Natural killer cell (primary cell): Measurements from ENCODE around the gene A2ML1. TPM values are rescaled to one million over a fixed set of nuclear protein-coding genes. Genes with fewer than 3 reads are reported as not detected.

Experiments
- ATAC-seq, 3 donors: fragments of 150-1000 bp in 2 of 3; fragments of 200-7000 bp in 1 of 3; cut with Tn5 transposase; 1 replicate in 1 of 3; 2 replicates in 2 of 3; pipeline ENCODE4 v1.10.0; 2021; ENCODE audit warnings: mild to moderate bottlenecking in 2 of 3, moderate library complexity in 2 of 3
- DNase-seq, 2 donors: peaks; one replicate each; pipeline versions ENCODE4 v3.0.0 to v3.0.0-alpha.2; 2013 to 2021; ENCODE audit warnings: mixed read lengths in 1 of 2
- H3K27ac ChIP-seq: one replicate; pipeline ENCODE4 v1.5.1; 2013; ENCODE audit warnings: mild to moderate bottlenecking, low read length
- H3K27me3 ChIP-seq: one replicate; pipeline ENCODE4 v1.6.1; 2013; ENCODE audit warnings: low read length; ENCODE audit not compliant: control insufficient read depth, insufficient read depth
- H3K36me3 ChIP-seq: one replicate; pipeline ENCODE4 v1.6.1; 2013; ENCODE audit warnings: low read length; ENCODE audit not compliant: control insufficient read depth, insufficient read depth
- H3K4me1 ChIP-seq: one replicate; pipeline ENCODE4 v1.6.1; 2013; ENCODE audit warnings: low read length; ENCODE audit not compliant: control insufficient read depth, insufficient read depth
- H3K4me3 ChIP-seq: one replicate; pipeline ENCODE4 v1.5.1; 2013; ENCODE audit warnings: low read length
- H3K9me3 ChIP-seq: one replicate; pipeline ENCODE4 v1.6.1; 2013; ENCODE audit warnings: low read length; ENCODE audit not compliant: control insufficient read depth, insufficient read depth
- H3K27ac Mint-ChIP-seq, 2 donors: one replicate each; pipeline ENCODE4 v1.8.0; 2022; ENCODE audit warnings: mild to moderate bottlenecking in 2 of 2, mixed read lengths in 2 of 2, moderate library complexity in 1 of 2
- H3K27me3 Mint-ChIP-seq, 2 donors: one replicate each; pipeline ENCODE4 v1.8.0; 2022; ENCODE audit warnings: low read depth in 2 of 2, mixed read lengths in 2 of 2
- H3K36me3 Mint-ChIP-seq: one replicate; pipeline ENCODE4 v1.8.0; 2022; ENCODE audit warnings: mixed read lengths
- H3K4me1 Mint-ChIP-seq, 2 donors: one replicate each; pipeline ENCODE4 v1.8.0; 2022; ENCODE audit warnings: mixed read lengths in 2 of 2
- H3K4me3 Mint-ChIP-seq: one replicate; pipeline ENCODE4 v1.8.0; 2022; ENCODE audit warnings: mild to moderate bottlenecking, moderate library complexity, mixed read lengths
- H3K9me3 Mint-ChIP-seq, 2 donors: one replicate each; pipeline ENCODE4 v1.8.0; 2022; ENCODE audit warnings: mixed read lengths in 2 of 2
- WGBS: methylation state at CpG from one replicate; pipeline ENCODE4 v1.1.7; 2013; ENCODE audit warnings: missing lambda C conversion rate; ENCODE audit not compliant: insufficient coverage; 5-methylcytosine and 5-hydroxymethylcytosine counted together
- intact Hi-C: fragments of 100-400 bp; cut with micrococcal nuclease; formaldehyde crosslinking; loops from one replicate; pipeline ENCODE4 v1.14.2; 2022
- total RNA-seq, 4 donors: library from RNA; stranded (reverse); fragments of 120-200 nt in 1 of 4; gene quantifications; one replicate each; pipeline versions ENCODE4 v1.2.3 to v1.2.4, GENCODE V29; 2013 to 2022
- TF ChIP-seq, protein P1 (sequence below): fragments of 200-600 bp; IDR thresholded peaks from one replicate; pipeline ENCODE4 v1.8.0; 2022; ENCODE audit warnings: antibody characterized with exemption

The A2ML1 gene
- total RNA-seq, 3 donors from 2014 or later (not counting 1 experiment from before 2014, with no cell fraction given): not detected

DNA sequence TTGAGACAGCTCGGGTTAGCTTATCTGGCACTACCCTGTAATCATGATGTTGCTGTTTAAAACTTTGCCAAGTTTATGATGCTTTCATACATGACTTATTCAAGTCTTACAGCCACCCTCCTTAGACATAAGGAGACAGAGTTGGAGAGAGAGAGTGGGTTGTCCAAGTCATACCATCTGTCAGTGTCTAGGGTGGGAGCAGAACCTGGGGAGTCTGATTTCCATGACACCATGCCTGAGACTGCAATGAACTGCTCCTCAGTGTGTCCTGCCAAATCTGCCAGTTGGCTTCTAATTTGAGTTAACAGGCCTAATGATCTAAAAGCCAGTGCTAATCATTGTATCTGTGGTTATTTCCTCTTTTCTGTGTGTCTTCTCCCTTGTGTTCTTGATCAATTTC is 48.2 kb downstream of the A2ML1 start:
- Mint-ChIP-seq H3K4me3 (no peak overlapping the region), H3K27ac (no peak overlapping the region), H3K27me3 (no peaks in the 10 kb centered on the region), H3K36me3 (no peaks in the 10 kb centered on the region), H3K9me3 (no peaks in the 10 kb centered on the region), H3K4me1 (peaks cover 0 to 5% of the 10 kb centered on the region in 2 donors)
- TF ChIP-seq, protein P1, sequence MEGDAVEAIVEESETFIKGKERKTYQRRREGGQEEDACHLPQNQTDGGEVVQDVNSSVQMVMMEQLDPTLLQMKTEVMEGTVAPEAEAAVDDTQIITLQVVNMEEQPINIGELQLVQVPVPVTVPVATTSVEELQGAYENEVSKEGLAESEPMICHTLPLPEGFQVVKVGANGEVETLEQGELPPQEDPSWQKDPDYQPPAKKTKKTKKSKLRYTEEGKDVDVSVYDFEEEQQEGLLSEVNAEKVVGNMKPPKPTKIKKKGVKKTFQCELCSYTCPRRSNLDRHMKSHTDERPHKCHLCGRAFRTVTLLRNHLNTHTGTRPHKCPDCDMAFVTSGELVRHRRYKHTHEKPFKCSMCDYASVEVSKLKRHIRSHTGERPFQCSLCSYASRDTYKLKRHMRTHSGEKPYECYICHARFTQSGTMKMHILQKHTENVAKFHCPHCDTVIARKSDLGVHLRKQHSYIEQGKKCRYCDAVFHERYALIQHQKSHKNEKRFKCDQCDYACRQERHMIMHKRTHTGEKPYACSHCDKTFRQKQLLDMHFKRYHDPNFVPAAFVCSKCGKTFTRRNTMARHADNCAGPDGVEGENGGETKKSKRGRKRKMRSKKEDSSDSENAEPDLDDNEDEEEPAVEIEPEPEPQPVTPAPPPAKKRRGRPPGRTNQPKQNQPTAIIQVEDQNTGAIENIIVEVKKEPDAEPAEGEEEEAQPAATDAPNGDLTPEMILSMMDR: no peak
- Histone ChIP-seq H3K4me1 (no peaks in the 10 kb centered on the region), H3K27ac (no peak overlapping the region), H3K9me3 (no peaks in the 10 kb centered on the region), H3K4me3 (no peak overlapping the region), H3K27me3 (no peaks in the 10 kb centered on the region), H3K36me3 (no peaks in the 10 kb centered on the region)
- intact Hi-C loops: no loop called here
- 100% methylated on average over 1 of the region's 1 CpG for WGBS
- DNase-seq (no peak), ATAC-seq (no peak)

DNA sequence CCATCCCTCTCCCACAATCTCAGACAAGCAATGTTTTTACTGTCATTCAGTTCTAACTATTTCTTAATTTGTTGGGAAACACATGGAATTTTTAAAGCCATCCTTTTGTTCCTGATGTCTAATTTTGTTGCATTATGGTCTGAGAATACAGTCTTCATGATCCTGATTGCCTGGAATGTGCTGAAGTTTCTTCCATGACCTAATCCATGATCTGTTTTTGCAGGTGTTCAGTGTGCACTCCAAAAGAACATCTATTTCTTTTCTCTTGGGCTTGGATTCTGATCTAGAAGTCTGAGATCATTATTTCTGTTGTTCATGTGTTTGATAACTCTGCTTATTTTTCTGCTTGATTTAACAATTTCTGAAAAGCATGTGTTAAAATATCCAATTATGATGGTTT is 48.6 kb downstream of the A2ML1 start:
- Mint-ChIP-seq H3K4me1 (peaks cover 0 to 5% of the 10 kb centered on the region in 2 donors), H3K36me3 (no peaks in the 10 kb centered on the region), H3K4me3 (no peak overlapping the region), H3K27me3 (no peaks in the 10 kb centered on the region), H3K9me3 (no peaks in the 10 kb centered on the region), H3K27ac (no peak overlapping the region)
- TF ChIP-seq, protein P1: no peak
- Histone ChIP-seq H3K36me3 (no peaks in the 10 kb centered on the region), H3K9me3 (no peaks in the 10 kb centered on the region), H3K27ac (no peak overlapping the region), H3K4me3 (no peak overlapping the region), H3K4me1 (no peaks in the 10 kb centered on the region), H3K27me3 (no peaks in the 10 kb centered on the region)
- intact Hi-C loops: no loop called here
- DNase-seq: no peak
- ATAC-seq: no peak

DNA sequence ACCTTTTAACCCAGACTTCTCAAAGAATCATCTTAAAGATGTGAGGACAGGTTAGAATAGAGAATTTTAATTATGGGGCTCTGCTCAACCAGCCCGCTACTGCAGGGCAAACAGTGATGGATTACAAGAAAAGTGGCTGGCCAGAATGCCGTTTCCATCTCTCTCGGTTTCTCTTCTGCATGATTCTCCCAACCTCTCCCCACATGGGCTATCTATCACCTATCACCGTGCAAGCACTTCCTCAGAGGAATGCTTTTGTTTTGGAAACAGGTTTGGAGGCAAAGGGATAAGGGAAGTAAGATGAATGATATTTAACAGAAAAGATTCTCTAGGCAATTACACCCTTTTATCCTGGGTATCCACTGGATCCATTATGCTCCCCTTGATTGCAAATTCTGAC is 54.5 kb downstream of the A2ML1 start:
- intact Hi-C loops: no loop called here
- WGBS: 67% methylated on average over 3 of the region's 4 CpGs
- Mint-ChIP-seq H3K36me3 (no peaks in the 10 kb centered on the region), H3K9me3 (no peaks in the 10 kb centered on the region), H3K4me1 (no peaks in the 10 kb centered on the region), H3K27ac (no peak overlapping the region), H3K4me3 (no peak overlapping the region), H3K27me3 (peaks cover 3 to 16% of the 10 kb centered on the region in 2 donors)
- H3K27me3 ChIP-seq: no peaks in the 10 kb centered on the region
- H3K27ac ChIP-seq: no peak overlapping the region
- TF ChIP-seq, protein P1: no peak
- no peak overlapping the region for H3K4me3 ChIP-seq
- ATAC-seq (no peak), DNase-seq (no peak)
- no peaks in the 10 kb centered on the region for H3K4me1 ChIP-seq
- H3K36me3 ChIP-seq: no peaks in the 10 kb centered on the region
- H3K9me3 ChIP-seq: no peaks in the 10 kb centered on the region

DNA sequence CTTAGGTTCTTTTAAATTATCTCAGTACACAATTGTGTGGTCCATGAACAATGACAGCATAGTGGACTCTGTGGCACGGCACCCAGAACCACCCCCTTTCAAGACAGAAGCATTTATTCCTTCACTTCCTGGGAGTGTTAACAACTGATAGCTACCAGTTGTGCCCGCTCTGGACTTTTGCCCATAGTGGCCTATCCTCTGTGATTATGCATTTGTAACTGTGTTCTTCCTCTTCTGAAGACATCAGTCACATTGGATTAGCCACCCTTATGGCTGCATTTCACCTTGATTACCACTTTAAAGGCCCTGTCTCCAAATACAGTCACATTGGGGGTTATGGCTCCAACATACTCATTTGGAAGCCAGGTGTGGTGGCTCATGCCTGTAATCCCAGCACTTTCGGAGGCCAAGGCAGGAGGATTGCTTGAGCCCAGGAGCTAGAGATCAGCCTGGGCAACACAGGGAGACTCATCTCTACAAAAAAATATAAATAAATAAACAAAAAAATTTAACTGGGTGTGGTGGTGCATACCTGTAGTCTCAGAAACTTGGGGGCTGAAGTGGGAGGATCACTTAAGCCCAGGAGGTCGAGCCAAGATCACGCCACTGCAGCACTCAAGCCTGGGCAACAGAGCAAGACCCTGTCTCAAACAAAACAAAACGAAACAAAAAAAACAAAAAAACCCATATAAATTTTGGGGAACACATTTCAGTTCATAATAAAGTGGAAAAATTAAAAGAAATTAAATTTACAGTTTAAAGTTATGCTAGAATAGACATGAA is 64.3 kb downstream of the A2ML1 start:
- ATAC-seq: no peak
- intact Hi-C loops: no loop called here
- TF ChIP-seq, protein P1: no peak
- Mint-ChIP-seq H3K9me3 (no peaks in the 10 kb centered on the region), H3K27me3 (peaks cover 0 to 10% of the 10 kb centered on the region in 2 donors), H3K27ac (no peak overlapping the region), H3K4me3 (no peak overlapping the region), H3K4me1 (peaks cover 0 to 5% of the 10 kb centered on the region in 2 donors), H3K36me3 (no peaks in the 10 kb centered on the region)
- Histone ChIP-seq H3K36me3 (no peaks in the 10 kb centered on the region), H3K9me3 (no peaks in the 10 kb centered on the region), H3K4me1 (peaks cover 3% of the 10 kb centered on the region), H3K27me3 (no peaks in the 10 kb centered on the region), H3K27ac (no peak overlapping the region), H3K4me3 (no peak overlapping the region)
- 90% methylated on average over 5 of the region's 6 CpGs for WGBS
- DNase-seq: no peak
